Measurements from ENCODE around the gene SERTM2. TPM values are rescaled to one million over a fixed set of nuclear protein-coding genes. Genes with fewer than 3 reads are reported as not detected.

SERTM2 gene
- total and polyA plus RNA-seq, 2 donors from 2014 or later = 0.22 to 0.35 TPM

DNA sequence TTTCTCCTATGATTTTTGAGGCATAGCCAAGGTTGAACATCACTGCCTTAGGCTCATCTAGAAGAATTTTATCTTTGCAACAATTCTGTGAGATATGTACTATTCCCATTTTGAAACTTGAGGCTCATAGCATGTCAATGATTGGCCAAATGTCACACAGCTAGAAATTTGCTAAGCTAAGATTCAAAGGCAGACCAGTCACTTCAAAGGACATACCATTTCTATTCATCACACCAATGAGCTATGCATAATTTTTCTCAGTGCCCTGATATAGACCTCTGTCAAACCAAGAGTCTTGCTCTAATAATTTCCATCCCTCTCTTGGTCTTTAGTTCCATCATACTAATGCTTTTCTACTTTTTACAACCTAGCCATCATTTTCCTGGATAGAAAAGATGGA is 27.6 kb upstream of the SERTM2 start:
- TF ChIP-seq, protein P1, sequence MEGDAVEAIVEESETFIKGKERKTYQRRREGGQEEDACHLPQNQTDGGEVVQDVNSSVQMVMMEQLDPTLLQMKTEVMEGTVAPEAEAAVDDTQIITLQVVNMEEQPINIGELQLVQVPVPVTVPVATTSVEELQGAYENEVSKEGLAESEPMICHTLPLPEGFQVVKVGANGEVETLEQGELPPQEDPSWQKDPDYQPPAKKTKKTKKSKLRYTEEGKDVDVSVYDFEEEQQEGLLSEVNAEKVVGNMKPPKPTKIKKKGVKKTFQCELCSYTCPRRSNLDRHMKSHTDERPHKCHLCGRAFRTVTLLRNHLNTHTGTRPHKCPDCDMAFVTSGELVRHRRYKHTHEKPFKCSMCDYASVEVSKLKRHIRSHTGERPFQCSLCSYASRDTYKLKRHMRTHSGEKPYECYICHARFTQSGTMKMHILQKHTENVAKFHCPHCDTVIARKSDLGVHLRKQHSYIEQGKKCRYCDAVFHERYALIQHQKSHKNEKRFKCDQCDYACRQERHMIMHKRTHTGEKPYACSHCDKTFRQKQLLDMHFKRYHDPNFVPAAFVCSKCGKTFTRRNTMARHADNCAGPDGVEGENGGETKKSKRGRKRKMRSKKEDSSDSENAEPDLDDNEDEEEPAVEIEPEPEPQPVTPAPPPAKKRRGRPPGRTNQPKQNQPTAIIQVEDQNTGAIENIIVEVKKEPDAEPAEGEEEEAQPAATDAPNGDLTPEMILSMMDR (IDR thresholded peaks at IDR 0.05; ENCODE audit: borderline replicate concordance, extremely low read depth, insufficient read depth) = no peak

DNA sequence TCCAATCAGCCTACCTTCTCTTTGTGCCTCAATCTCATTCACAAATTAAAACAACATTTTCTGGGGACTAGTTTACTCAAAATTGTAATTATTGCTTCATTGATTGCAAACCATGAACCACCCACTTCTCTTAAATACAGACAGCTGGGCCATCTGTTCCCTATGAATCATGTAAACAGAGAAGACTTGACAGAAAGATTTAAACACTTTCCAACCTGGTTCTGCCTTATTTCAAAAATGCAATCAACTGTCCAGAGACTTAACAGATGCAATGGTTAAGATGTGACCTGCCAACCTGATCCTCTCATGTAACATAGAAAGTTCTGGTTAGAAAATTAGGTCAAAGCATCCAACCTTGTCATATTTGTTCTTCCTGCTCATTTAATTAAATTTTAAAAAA is 20.8 kb upstream of the SERTM2 start:
- H3K4me3 ChIP-seq (ENCODE audit: low read length in 3 of 3) = no peak overlapping the region
- FAIRE-seq = peak; percentile 23
- H3K27me3 ChIP-seq (ENCODE audit: control insufficient read depth, insufficient read depth, low read length) = no peaks in the 10 kb centered on the region
- no peaks in the 10 kb centered on the region for H3K9me3 ChIP-seq (ENCODE audit: control insufficient read depth in 2 of 3, insufficient read depth in 1 of 3, low read length in 3 of 3)
- H3K27ac ChIP-seq (ENCODE audit: low read depth in 2 of 2, low read length in 2 of 2) = no peak overlapping the region
- H3K4me1 ChIP-seq (ENCODE audit: control insufficient read depth in 2 of 3, insufficient read depth in 2 of 3, low read depth in 1 of 3, low read length in 3 of 3) = no peaks in the 10 kb centered on the region
- TF ChIP-seq, protein P1 (IDR thresholded peaks at IDR 0.05; ENCODE audit: borderline replicate concordance, extremely low read depth, insufficient read depth) = no peak
- no peak overlapping the region for H3K9ac ChIP-seq (ENCODE audit: low read length in 3 of 3)
- H3K36me3 ChIP-seq (ENCODE audit: control insufficient read depth in 2 of 3, insufficient read depth in 3 of 3, low read length in 3 of 3) = no peaks in the 10 kb centered on the region
- intact Hi-C loops (cut with DNase I) = no loop called here
- no peak for DNase-seq

More for the DNA sequence above, 27.6 kb upstream of the SERTM2 start:
- Histone ChIP-seq H3K36me3 (ENCODE audit: control insufficient read depth in 2 of 3, insufficient read depth in 3 of 3, low read length in 3 of 3) (no peaks in the 10 kb centered on the region), H3K9ac (ENCODE audit: low read length in 3 of 3) (no peak overlapping the region), H3K9me3 (ENCODE audit: control insufficient read depth in 2 of 3, insufficient read depth in 1 of 3, low read length in 3 of 3) (no peaks in the 10 kb centered on the region), H3K27ac (ENCODE audit: low read depth in 2 of 2, low read length in 2 of 2) (no peak overlapping the region), H3K4me1 (ENCODE audit: control insufficient read depth in 2 of 3, insufficient read depth in 2 of 3, low read depth in 1 of 3, low read length in 3 of 3) (no peaks in the 10 kb centered on the region), H3K27me3 (ENCODE audit: control insufficient read depth, insufficient read depth, low read length) (no peaks in the 10 kb centered on the region), H3K4me3 (ENCODE audit: low read length in 3 of 3) (no peak overlapping the region)
- DNase-seq (no peak), FAIRE-seq (no peak)
- intact Hi-C loops (cut with DNase I) = no loop called here

DNA sequence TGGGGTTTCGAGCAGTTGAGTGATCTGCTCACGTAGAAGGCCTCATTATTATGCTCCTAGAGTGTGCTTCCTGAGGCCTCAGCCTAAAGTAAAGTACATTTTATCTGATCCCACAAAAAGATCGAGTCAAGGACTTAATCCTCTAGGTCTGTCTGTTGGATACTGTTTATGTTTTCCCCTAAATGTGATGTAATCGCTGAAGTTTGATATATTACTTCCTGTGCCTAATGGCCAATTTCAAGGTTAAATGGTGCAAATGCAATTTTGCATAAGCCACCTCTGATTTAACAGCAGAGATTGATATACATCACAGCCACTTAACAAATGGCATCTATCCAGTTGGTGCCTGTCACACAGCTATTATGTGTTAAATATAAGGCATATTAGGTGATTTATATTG is 19.4 kb upstream of the SERTM2 start:
- TF ChIP-seq, protein P1 (IDR thresholded peaks at IDR 0.05; ENCODE audit: borderline replicate concordance, extremely low read depth, insufficient read depth) = no peak
- Histone ChIP-seq H3K9me3 (ENCODE audit: control insufficient read depth in 2 of 3, insufficient read depth in 1 of 3, low read length in 3 of 3) (no peaks in the 10 kb centered on the region), H3K9ac (ENCODE audit: low read length in 3 of 3) (no peak overlapping the region), H3K4me3 (ENCODE audit: low read length in 3 of 3) (no peak overlapping the region), H3K27me3 (ENCODE audit: control insufficient read depth, insufficient read depth, low read length) (no peaks in the 10 kb centered on the region), H3K4me1 (ENCODE audit: control insufficient read depth in 2 of 3, insufficient read depth in 2 of 3, low read depth in 1 of 3, low read length in 3 of 3) (no peaks in the 10 kb centered on the region), H3K27ac (ENCODE audit: low read depth in 2 of 2, low read length in 2 of 2) (no peak overlapping the region), H3K36me3 (ENCODE audit: control insufficient read depth in 2 of 3, insufficient read depth in 3 of 3, low read length in 3 of 3) (no peaks in the 10 kb centered on the region)
- intact Hi-C loops (cut with DNase I) = no loop called here
- DNase-seq (no peak), FAIRE-seq (no peak)

DNA sequence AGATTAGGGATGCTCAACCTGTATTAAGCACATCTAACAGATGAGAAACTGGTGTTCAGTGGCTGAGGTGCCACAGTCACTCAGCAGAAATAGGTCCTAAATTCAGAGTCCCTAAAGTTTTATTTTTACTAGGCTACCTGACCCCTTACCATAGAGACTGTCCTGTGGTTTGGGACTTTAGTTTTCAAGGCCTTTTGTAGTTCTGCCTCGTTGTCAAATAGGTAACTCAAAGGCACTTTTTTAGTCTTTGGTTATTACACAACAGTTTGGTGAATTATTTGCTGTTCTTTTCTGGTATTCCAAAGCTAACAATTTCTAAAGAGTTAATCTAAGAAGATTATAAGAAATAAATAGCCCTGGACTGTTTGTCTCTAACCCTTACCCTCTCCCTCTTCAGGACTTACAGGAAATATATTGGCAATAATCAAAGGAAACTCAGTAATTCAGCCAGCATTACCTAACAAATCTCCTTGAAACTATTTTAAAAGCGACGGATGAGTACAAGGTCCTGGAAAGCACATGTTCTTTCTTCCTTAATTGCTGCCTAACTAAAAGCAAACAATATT is 12.8 kb upstream of the SERTM2 start:
- DNase-seq = no peak
- intact Hi-C loops (cut with DNase I) = no loop called here
- no peak for FAIRE-seq
- no peaks in the 10 kb centered on the region for H3K4me1 ChIP-seq (ENCODE audit: control insufficient read depth in 2 of 3, insufficient read depth in 2 of 3, low read depth in 1 of 3, low read length in 3 of 3)
- no peak overlapping the region for H3K4me3 ChIP-seq (ENCODE audit: low read length in 3 of 3)
- no peaks in the 10 kb centered on the region for H3K9me3 ChIP-seq (ENCODE audit: control insufficient read depth in 2 of 3, insufficient read depth in 1 of 3, low read length in 3 of 3)
- no peaks in the 10 kb centered on the region for H3K36me3 ChIP-seq (ENCODE audit: control insufficient read depth in 2 of 3, insufficient read depth in 3 of 3, low read length in 3 of 3)
- H3K9ac ChIP-seq (ENCODE audit: low read length in 3 of 3) = no peak overlapping the region
- H3K27me3 ChIP-seq (ENCODE audit: control insufficient read depth, insufficient read depth, low read length) = no peaks in the 10 kb centered on the region
- TF ChIP-seq, protein P1 (IDR thresholded peaks at IDR 0.05; ENCODE audit: borderline replicate concordance, extremely low read depth, insufficient read depth) = no peak
- H3K27ac ChIP-seq (ENCODE audit: low read depth in 2 of 2, low read length in 2 of 2) = no peak overlapping the region

Measured in kidney (tissue), 14 donors.